Activated CD8-positive, alpha-beta memory T cell treated with anti-CD3 and anti-CD28 coated beads, Interleukin-2, amount 50 U/mL, for 4 hours (primary cell): ENCODE measurements around the gene RFX2.
"Not testable (repeated sequence)": the region's sequence is repeated elsewhere in the genome, so short reads cannot be mapped to it uniquely, and the experiment has no call there.

Experiments used
- DNase-seq: peaks from one replicate; pipeline ENCODE4 v3.0.0-alpha.2; 2020

The RFX2 gene

GRCh38 chr19:6073858-6074708, 36.2 kb downstream of the RFX2 start:
- no peak for DNase-seq

GRCh38 chr19:6073233-6073632, 37.1 kb downstream of the RFX2 start:
- DNase-seq, result not testable (repeated sequence)

GRCh38 chr19:6071875-6072274, 38.4 kb downstream of the RFX2 start:
- no peak for DNase-seq

GRCh38 chr19:6070720-6071485, 39.4 kb downstream of the RFX2 start:
- no peak for DNase-seq

- DNase-seq, result no peak
These were observed 40.1 kb downstream of the RFX2 start for GRCh38 chr19:6070207-6070681.

GRCh38 chr19:6069268-6069791, 41.0 kb downstream of the RFX2 start:
- no peak for DNase-seq

- DNase-seq, result no peak
These were observed 41.6 kb downstream of the RFX2 start for GRCh38 chr19:6068711-6069110.

- DNase-seq, result no peak
These were observed 42.3 kb downstream of the RFX2 start for GRCh38 chr19:6067975-6068374.

GRCh38 chr19:6066661-6067646, 43.3 kb downstream of the RFX2 start:
- DNase-seq, result no peak

- peak; percentile 58 for DNase-seq
These were observed 44.5 kb downstream of the RFX2 start for GRCh38 chr19:6065685-6066374.

GRCh38 chr19:6064336-6065073, 45.8 kb downstream of the RFX2 start:
- no peak for DNase-seq

- DNase-seq, result no peak
These were observed 46.5 kb downstream of the RFX2 start for GRCh38 chr19:6063576-6064335.

GRCh38 chr19:6062961-6063575, 47.2 kb downstream of the RFX2 start:
- DNase-seq, result no peak

GRCh38 chr19:6062274-6062673, 48.0 kb downstream of the RFX2 start:
- peak; percentile 47 for DNase-seq

- no peak for DNase-seq
These were observed 48.7 kb downstream of the RFX2 start for GRCh38 chr19:6061376-6062130.

GRCh38 chr19:6060600-6061375, 49.5 kb downstream of the RFX2 start:
- DNase-seq, result peak; percentile 54

GRCh38 chr19:6059988-6060599, 50.2 kb downstream of the RFX2 start:
- DNase-seq, result no peak
